Measurements from ENCODE around the gene ARL14. TPM values are rescaled to one million over a fixed set of nuclear protein-coding genes. Genes with fewer than 3 reads are reported as not detected.

Gene ARL14
- total RNA-seq, 1 experiment from 2014 or later = not detected

DNA sequence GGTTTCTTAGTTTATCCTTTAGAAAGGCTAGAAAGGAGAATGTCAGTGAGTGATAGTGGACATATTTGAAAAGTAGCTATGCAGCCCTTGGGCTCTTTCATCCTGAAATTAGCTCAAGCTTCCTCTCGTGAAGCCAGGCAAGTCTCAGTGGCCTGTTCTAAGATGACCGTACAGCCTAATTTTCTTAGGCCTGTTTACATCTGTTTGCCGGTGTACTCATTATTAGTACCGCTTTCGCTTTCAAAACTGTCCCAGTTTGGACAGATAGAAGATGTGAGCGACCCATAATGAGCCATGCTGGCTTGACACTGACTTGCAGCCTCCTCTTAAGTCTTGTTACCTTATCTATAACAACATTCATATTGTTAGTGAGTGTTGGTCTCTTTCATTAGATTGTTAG lies 5.7 kb upstream of the ARL14 start:
- no CpG with 5 or more reads among the region's 6 CpGs for WGBS (ENCODE audit: extremely low coverage, insufficient read length, low lambda C conversion rate)
- Mint-ChIP-seq H3K4me3 (no peak overlapping the region), H3K27me3 (ENCODE audit: low read depth) (no peaks in the 10 kb centered on the region; the same call in 1 of the 2 replicates)

More for the DNA sequence above, 5.7 kb upstream of the ARL14 start:
- H2AFZ ChIP-seq (ENCODE audit: low read length) = no peak overlapping the region
- H3K4ac ChIP-seq (ENCODE audit: low read depth, low read length) = no peak overlapping the region
- H4K91ac ChIP-seq (ENCODE audit: insufficient read length, low read depth, low read length) = no peak overlapping the region
- H4K8ac ChIP-seq (replicated peaks; ENCODE audit: insufficient read length, low read depth, low read length) = no peak overlapping the region
- no peak overlapping the region for H3K14ac ChIP-seq (ENCODE audit: insufficient read depth, low read length)
- TF ChIP-seq, protein P1, sequence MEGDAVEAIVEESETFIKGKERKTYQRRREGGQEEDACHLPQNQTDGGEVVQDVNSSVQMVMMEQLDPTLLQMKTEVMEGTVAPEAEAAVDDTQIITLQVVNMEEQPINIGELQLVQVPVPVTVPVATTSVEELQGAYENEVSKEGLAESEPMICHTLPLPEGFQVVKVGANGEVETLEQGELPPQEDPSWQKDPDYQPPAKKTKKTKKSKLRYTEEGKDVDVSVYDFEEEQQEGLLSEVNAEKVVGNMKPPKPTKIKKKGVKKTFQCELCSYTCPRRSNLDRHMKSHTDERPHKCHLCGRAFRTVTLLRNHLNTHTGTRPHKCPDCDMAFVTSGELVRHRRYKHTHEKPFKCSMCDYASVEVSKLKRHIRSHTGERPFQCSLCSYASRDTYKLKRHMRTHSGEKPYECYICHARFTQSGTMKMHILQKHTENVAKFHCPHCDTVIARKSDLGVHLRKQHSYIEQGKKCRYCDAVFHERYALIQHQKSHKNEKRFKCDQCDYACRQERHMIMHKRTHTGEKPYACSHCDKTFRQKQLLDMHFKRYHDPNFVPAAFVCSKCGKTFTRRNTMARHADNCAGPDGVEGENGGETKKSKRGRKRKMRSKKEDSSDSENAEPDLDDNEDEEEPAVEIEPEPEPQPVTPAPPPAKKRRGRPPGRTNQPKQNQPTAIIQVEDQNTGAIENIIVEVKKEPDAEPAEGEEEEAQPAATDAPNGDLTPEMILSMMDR (conservative IDR thresholded peaks at IDR 0.05) = no peak
- no peak overlapping the region for H3K18ac ChIP-seq (ENCODE audit: insufficient read length, low read depth, low read length)
- H3K9ac ChIP-seq (ENCODE audit: extremely low read depth, insufficient read length, low read length) = no peak overlapping the region
- no peaks in the 10 kb centered on the region for H3K27me3 ChIP-seq (ENCODE audit: insufficient read depth, low read length)
- H3K79me2 ChIP-seq (ENCODE audit: insufficient read depth, low read length) = no peaks in the 10 kb centered on the region
- Mint-ChIP-seq H3K36me3 (ENCODE audit: insufficient read depth in 1 of 3, low read depth in 3 of 3) (no peaks in the 10 kb centered on the region), H3K9me3 (no peaks in the 10 kb centered on the region), H3K27ac (no peak overlapping the region; a peak in 1 of 7 replicates), H3K4me1 (peaks cover 3 to 5% of the 10 kb centered on the region in 2 experiments; a peak in 3 of 4 replicates)
- H2BK12ac ChIP-seq (ENCODE audit: insufficient read length, low read depth, low read length) = no peak overlapping the region
- H3K23ac ChIP-seq (ENCODE audit: insufficient read length, low read depth, low read length) = no peak overlapping the region
- no peak for DNase-seq
- H2BK120ac ChIP-seq (ENCODE audit: low read depth, low read length, poor library complexity, severe bottlenecking) = no peak overlapping the region
- no peak overlapping the region for H3K56ac ChIP-seq (ENCODE audit: insufficient read length, low read depth, low read length)
- H3K23me2 ChIP-seq (ENCODE audit: insufficient read length, low read depth, low read length, poor library complexity, severe bottlenecking) = no peaks in the 10 kb centered on the region
- H3K27ac ChIP-seq (ENCODE audit: insufficient read length, low read depth, low read length) = no peak overlapping the region
- no peaks in the 10 kb centered on the region for H3K9me3 ChIP-seq (ENCODE audit: control insufficient read depth, low read depth, low read length)
- H4K20me1 ChIP-seq (ENCODE audit: control insufficient read depth, insufficient read depth, insufficient read length) = no peaks in the 10 kb centered on the region
- H2BK5ac ChIP-seq (ENCODE audit: insufficient read length, low read length) = no peak overlapping the region
- H3T11ph ChIP-seq (ENCODE audit: low read length) = no peak overlapping the region
- no peak overlapping the region for H2AK5ac ChIP-seq (ENCODE audit: insufficient read length, low read length)
- no peak overlapping the region for H2BK15ac ChIP-seq (ENCODE audit: low read depth, low read length)
- H3K79me1 ChIP-seq (ENCODE audit: insufficient read depth, low read depth, low read length, poor library complexity, severe bottlenecking) = no peaks in the 10 kb centered on the region
- no peak overlapping the region for H3K4me2 ChIP-seq (ENCODE audit: insufficient read depth, insufficient read length, low read length)
- no peak overlapping the region for H2BK20ac ChIP-seq (ENCODE audit: low read depth, low read length, poor library complexity, severe bottlenecking)
- H4K5ac ChIP-seq (ENCODE audit: insufficient read length, low read depth, low read length) = no peak overlapping the region
- H3K4me1 ChIP-seq (ENCODE audit: insufficient read depth, low read length) = no peaks in the 10 kb centered on the region
